H1 (cell line): ENCODE measurements around the gene TBX3. TPM values are rescaled to one million over a fixed set of nuclear protein-coding genes. Genes with fewer than 3 reads are reported as not detected.

Experiments
- BCL11A ChIP-seq, 2 experiments: IDR thresholded peaks; one replicate each; pipeline ENCODE4 v1.6.1; 2011; ENCODE audit warnings: low read depth in 2 of 2, low read length in 2 of 2, mild to moderate bottlenecking in 2 of 2
- CHD1 ChIP-seq: IDR thresholded peaks from 2 replicates; pipeline ENCODE4 v1.6.1; 2012; ENCODE audit warnings: low read depth, low read length, improper control_type of control experiment
- CHD2 ChIP-seq: IDR thresholded peaks from 2 replicates; pipeline ENCODE4 v1.6.1; 2012; ENCODE audit warnings: low read length, improper control_type of control experiment
- EZH2 ChIP-seq: fragments of 200-600 bp; sonication (generic); IDR thresholded peaks from 2 replicates; pipeline ENCODE4 v1.7.1; 2012; ENCODE audit warnings: low read depth, mild to moderate bottlenecking, moderate library complexity, low read length, inconsistent platforms; ENCODE audit not compliant: severe bottlenecking
- GTF2F1 ChIP-seq: IDR thresholded peaks from 2 replicates; pipeline ENCODE4 v1.6.1; 2012; ENCODE audit warnings: low read depth, low read length, improper control_type of control experiment, borderline replicate concordance
- KDM1A ChIP-seq: fragments of 200-600, 300-600 bp; sonication (generic); IDR thresholded peaks from 2 replicates; pipeline ENCODE4 v1.7.1; 2016; ENCODE audit warnings: mild to moderate bottlenecking, low read length, borderline replicate concordance
- MAFK ChIP-seq: IDR thresholded peaks from 2 replicates; pipeline ENCODE4 v1.6.1; 2012; ENCODE audit warnings: low read depth, mild to moderate bottlenecking, improper control_type of control experiment, low read length
- NANOG ChIP-seq: IDR thresholded peaks from 2 replicates; pipeline ENCODE4 v1.6.1; 2011; ENCODE audit warnings: low read length, low read depth, mild to moderate bottlenecking, inconsistent platforms; ENCODE audit not compliant: insufficient read depth, poor library complexity, severe bottlenecking
- PHF8 ChIP-seq: fragments of 200-600 bp; sonication (generic); conservative IDR thresholded peaks from 2 replicates; pipeline ENCODE4 v1.7.1; 2012; ENCODE audit warnings: low read depth, mild to moderate bottlenecking, inconsistent platforms, low read length, moderate library complexity
- POLR2AphosphoS5 ChIP-seq: IDR thresholded peaks from 2 replicates; pipeline ENCODE4 v1.6.1; 2011; ENCODE audit warnings: low read depth, low read length
- RBBP5 ChIP-seq: IDR thresholded peaks from 2 replicates; pipeline ENCODE4 v1.7.1; 2012; ENCODE audit warnings: low read depth, mild to moderate bottlenecking, inconsistent platforms, low read length, moderate library complexity, borderline replicate concordance
- RNF2 ChIP-seq: fragments of 200-900, 300-1000 bp; sonication (generic); IDR thresholded peaks from 2 replicates; pipeline ENCODE4 v1.7.1; 2016; ENCODE audit warnings: borderline replicate concordance, low read depth, mild to moderate bottlenecking, antibody characterized with exemption, low read length; ENCODE audit not compliant: poor library complexity, severe bottlenecking; ENCODE audit errors: missing control alignments
- SIX5 ChIP-seq: IDR thresholded peaks from 2 replicates; pipeline ENCODE4 v1.6.1; 2011; ENCODE audit warnings: mild to moderate bottlenecking, low read depth, low read length
- SP1 ChIP-seq: IDR thresholded peaks from 2 replicates; pipeline ENCODE4 v1.6.1; 2011; ENCODE audit warnings: low read depth, low read length
- SUZ12 ChIP-seq: fragments of 200-600 bp; sonication (generic); IDR thresholded peaks from 2 replicates; pipeline ENCODE4 v1.6.1; 2012; ENCODE audit warnings: mild to moderate bottlenecking, inconsistent platforms, low read length, moderate library complexity, mixed read lengths
- TAF7 ChIP-seq: optimal IDR thresholded peaks from 2 replicates; pipeline ENCODE3; 2011; ENCODE audit warnings: low read depth, mild to moderate bottlenecking, inconsistent platforms, low read length, moderate library complexity, borderline replicate concordance
- TBP ChIP-seq: IDR thresholded peaks from 2 replicates; pipeline ENCODE4 v1.6.1; 2011; ENCODE audit warnings: low read depth, low read length, improper control_type of control experiment
- YY1 ChIP-seq: IDR thresholded peaks from 2 replicates; pipeline ENCODE4 v1.6.1; 2011; ENCODE audit warnings: low read depth, mild to moderate bottlenecking, low read length
- polyA plus RNA-seq, 7 experiments: library from polyadenylated mRNA; depleted of rRNA in 3 of 7; stranded (reverse) in 5 of 7; unstranded in 2 of 7; fragments of >200 nt in 5 of 7; fragments of 200-250 nt in 2 of 7; gene quantifications; 1 replicate in 5 of 7; 2 replicates in 1 of 7; 4 replicates in 1 of 7; pipeline versions ENCODE4 v1.2.1 to v1.2.3, GENCODE V29; 2011 to 2013; ENCODE audit warnings: missing spikeins in 2 of 7, mixed read lengths in 2 of 7
- total RNA-seq: library from RNA; stranded (reverse); fragmentation: NEBNext Ultra II Directional; extraction: Animal tissue kit (Norgen Biotek cat#: 25700); gene quantifications from 2 replicates; pipeline ENCODE4 v1.2.1, GENCODE V29; 2021
- TF ChIP-seq, protein P1 (sequence below), 3 experiments: IDR thresholded peaks; 1 replicate in 2 of 3; 2 replicates in 1 of 3; pipeline versions ENCODE4 v1.5.1 to v1.6.1; 2011; ENCODE audit warnings: low read length in 3 of 3, mild to moderate bottlenecking in 3 of 3, inconsistent platforms in 2 of 3, low read depth in 1 of 3, moderate library complexity in 1 of 3; ENCODE audit not compliant: insufficient read depth in 1 of 3; ENCODE audit errors: control extremely low read depth in 1 of 3
- TF ChIP-seq, protein P2 (sequence below): IDR thresholded peaks from 2 replicates; pipeline ENCODE4 v1.6.1; 2011; ENCODE audit warnings: low read length, improper control_type of control experiment

The TBX3 gene
- total and polyA plus RNA-seq, 2 of the 8 experiments (the other 6 are each of a cell fraction or from before 2014, with no cell fraction given), result 0.09 to 1.0 TPM

DNA sequence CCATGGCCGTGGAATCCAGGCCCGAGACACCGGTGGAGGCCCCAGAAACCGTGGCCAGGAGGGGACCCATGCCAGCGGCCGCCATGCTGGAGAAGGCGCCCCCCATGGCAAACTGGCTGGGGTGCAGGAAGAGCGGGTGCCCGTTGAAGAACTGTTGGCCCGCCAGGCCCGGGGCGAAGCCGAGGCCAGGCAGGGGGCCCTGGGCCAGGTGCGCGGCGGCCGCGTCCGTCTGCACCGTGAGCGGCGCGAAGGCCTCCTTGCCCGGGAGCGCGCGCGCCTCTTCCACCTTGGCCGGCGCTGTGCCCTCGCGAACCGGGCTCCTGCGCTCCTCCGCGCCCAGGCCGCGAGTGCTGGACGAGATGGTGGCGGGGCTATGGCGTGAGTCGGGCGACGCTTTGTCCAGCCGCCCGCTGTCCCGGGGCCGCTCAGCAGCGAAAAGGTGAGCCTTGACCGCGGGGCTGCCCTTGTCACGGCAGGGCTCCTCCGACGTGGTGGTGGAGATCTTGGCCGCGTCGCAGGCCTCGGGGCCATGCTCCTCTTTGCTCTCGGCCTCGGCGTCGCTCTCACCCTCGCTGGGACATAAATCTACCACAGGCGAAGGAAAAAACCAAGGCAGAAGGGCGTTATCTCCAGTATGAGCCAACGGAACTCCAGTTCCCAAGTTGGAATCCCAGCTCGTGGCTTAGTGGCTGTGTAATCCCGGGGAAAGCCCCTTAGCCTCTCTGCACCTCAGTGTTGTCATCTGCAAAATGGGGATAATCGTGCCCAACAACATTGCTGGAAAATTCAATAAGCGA, 9.5 kb downstream of the TBX3 start (continued):
- peak; percentile 94 for TF ChIP-seq SUZ12
- no peak for TF ChIP-seq YY1
- TF ChIP-seq BCL11A (IDR thresholded peaks at IDR 0.05; ENCODE audit: low read depth in 2 of 2, low read length in 2 of 2), result no peak
- TF ChIP-seq, protein P1, sequence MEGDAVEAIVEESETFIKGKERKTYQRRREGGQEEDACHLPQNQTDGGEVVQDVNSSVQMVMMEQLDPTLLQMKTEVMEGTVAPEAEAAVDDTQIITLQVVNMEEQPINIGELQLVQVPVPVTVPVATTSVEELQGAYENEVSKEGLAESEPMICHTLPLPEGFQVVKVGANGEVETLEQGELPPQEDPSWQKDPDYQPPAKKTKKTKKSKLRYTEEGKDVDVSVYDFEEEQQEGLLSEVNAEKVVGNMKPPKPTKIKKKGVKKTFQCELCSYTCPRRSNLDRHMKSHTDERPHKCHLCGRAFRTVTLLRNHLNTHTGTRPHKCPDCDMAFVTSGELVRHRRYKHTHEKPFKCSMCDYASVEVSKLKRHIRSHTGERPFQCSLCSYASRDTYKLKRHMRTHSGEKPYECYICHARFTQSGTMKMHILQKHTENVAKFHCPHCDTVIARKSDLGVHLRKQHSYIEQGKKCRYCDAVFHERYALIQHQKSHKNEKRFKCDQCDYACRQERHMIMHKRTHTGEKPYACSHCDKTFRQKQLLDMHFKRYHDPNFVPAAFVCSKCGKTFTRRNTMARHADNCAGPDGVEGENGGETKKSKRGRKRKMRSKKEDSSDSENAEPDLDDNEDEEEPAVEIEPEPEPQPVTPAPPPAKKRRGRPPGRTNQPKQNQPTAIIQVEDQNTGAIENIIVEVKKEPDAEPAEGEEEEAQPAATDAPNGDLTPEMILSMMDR (IDR thresholded peaks at IDR 0.05; ENCODE audit: control extremely low read depth in 1 of 3, insufficient read depth in 1 of 3, low read depth in 1 of 3, low read length in 3 of 3), result no peak
- no peak for TF ChIP-seq POLR2AphosphoS5
- TF ChIP-seq SP1, result no peak
- TF ChIP-seq RNF2, result peak; percentile 65
- peak; percentile 97 for TF ChIP-seq KDM1A
- no peak for TF ChIP-seq CHD1
- no peak for TF ChIP-seq CHD2
- TF ChIP-seq, protein P2, sequence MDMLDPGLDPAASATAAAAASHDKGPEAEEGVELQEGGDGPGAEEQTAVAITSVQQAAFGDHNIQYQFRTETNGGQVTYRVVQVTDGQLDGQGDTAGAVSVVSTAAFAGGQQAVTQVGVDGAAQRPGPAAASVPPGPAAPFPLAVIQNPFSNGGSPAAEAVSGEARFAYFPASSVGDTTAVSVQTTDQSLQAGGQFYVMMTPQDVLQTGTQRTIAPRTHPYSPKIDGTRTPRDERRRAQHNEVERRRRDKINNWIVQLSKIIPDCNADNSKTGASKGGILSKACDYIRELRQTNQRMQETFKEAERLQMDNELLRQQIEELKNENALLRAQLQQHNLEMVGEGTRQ, result no peak
- no peak for TF ChIP-seq SIX5
- peak; percentile 94 for TF ChIP-seq EZH2
- no peak for TF ChIP-seq PHF8
- no peak for TF ChIP-seq NANOG
- no peak for TF ChIP-seq GTF2F1
- no peak for TF ChIP-seq MAFK
- TF ChIP-seq TAF7, result no peak
- TF ChIP-seq RBBP5, result 0 out of 2 replicates have a peak, but pooled peaks have one; percentile 22
- TF ChIP-seq TBP, result no peak; the same call in 1 of the 2 replicates
